Neutrophil (primary cell): ENCODE measurements around the gene TUBGCP6.

Experiments used
- H3K27ac ChIP-seq: fragments of 200-600 bp; sonication (generic); 2 replicates; pipeline ENCODE4 v1.5.1; 2016; ENCODE audit warnings: mild to moderate bottlenecking, moderate library complexity
- H3K27me3 ChIP-seq: fragments of 200-600 bp; sonication (generic); 2 replicates; pipeline ENCODE4 v1.6.0; 2016; ENCODE audit warnings: mild to moderate bottlenecking
- H3K36me3 ChIP-seq: fragments of 200-600 bp; sonication (generic); 2 replicates; pipeline ENCODE4 v1.5.1; 2017
- H3K4me1 ChIP-seq, 2 experiments: fragments of 200-600 bp in 1 of 2; sonication (generic) in 1 of 2; 1 replicate in 1 of 2; 2 replicates in 1 of 2; pipeline versions ENCODE4 v1.5.1 to v1.6.1; 2013 to 2016; ENCODE audit warnings: low read depth in 1 of 2, low read length in 1 of 2, mild to moderate bottlenecking in 1 of 2, moderate library complexity in 1 of 2; ENCODE audit not compliant: control insufficient read depth in 1 of 2, insufficient read depth in 1 of 2
- H3K4me3 ChIP-seq, 2 experiments: fragments of 200-600 bp in 1 of 2; sonication (generic) in 1 of 2; 1 replicate in 1 of 2; 2 replicates in 1 of 2; pipeline ENCODE4 v1.5.1; 2013 to 2016; ENCODE audit warnings: low read depth in 1 of 2, low read length in 1 of 2, mild to moderate bottlenecking in 1 of 2, moderate library complexity in 1 of 2
- H3K9me3 ChIP-seq: fragments of 200-600 bp; sonication (generic); 2 replicates; pipeline ENCODE4 v1.5.1; 2016
- CTCF ChIP-seq: fragments of 200-600 bp; sonication (generic); IDR thresholded peaks from 2 replicates; pipeline ENCODE4 v1.5.1; 2016; ENCODE audit warnings: antibody characterized with exemption

The TUBGCP6 gene

GRCh38 chr22:50180727-50181521 lies 63.9 kb downstream of the TUBGCP6 start:
- Histone ChIP-seq H3K36me3 (peaks cover 44% of the 10 kb centered on the region), H3K4me3 (no peak overlapping the region), H3K9me3 (no peaks in the 10 kb centered on the region), H3K27me3 (peaks cover 42% of the 10 kb centered on the region), H3K4me1 (peaks cover 24% of the 10 kb centered on the region in 2 experiments), H3K27ac (no peak overlapping the region)
- no peak for TF ChIP-seq CTCF

DNA sequence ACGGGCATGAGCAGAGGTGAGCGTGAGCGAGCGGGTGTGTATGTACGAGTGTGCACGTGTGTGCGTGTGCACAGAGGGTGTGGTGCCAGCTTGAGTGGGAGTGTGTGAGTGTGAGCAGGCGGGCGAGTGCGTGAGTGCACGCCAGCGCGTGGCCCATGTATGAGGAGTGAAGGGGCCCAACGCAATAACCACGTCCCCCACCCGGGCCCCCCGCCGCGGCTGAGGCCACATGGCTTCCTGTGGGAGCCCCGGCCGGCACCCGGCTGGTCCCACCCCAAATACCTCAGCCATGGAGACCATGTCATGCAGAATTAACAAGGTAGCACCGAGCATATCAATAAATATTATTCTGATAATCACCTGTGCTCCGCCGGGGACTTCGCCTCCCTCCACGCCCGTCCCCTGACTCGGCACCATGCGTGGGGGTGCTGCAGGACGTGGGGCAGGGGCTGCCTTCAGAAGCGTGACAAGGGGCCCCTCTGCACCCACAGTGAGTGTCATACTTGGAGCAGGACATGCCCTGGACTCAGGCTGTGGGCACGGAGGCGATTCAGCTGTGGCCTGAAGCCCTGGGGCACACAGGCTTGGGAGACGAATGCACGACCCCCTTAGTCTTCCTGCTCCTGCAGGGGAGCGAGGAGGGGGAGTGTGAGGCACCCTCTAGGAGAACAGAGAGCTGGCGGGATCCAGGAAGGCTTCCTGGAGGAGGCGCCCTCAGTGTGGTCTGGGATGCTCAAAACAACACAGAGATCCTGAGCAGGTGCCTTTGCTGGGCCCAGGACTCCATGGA lies 64.7 kb downstream of the TUBGCP6 start:
- no peak overlapping the region for H3K27ac ChIP-seq
- peaks cover 44% of the 10 kb centered on the region for H3K36me3 ChIP-seq
- peaks cover 48% of the 10 kb centered on the region for H3K27me3 ChIP-seq
- no peaks in the 10 kb centered on the region for H3K9me3 ChIP-seq
- no peak for TF ChIP-seq CTCF
- peaks cover 20% of the 10 kb centered on the region in 2 experiments for H3K4me1 ChIP-seq
- no peak overlapping the region for H3K4me3 ChIP-seq

GRCh38 chr22:50178871-50179869 lies 65.7 kb downstream of the TUBGCP6 start:
- peaks cover 11% of the 10 kb centered on the region in 2 experiments for H3K4me1 ChIP-seq
- no peaks in the 10 kb centered on the region for H3K9me3 ChIP-seq
- no peak overlapping the region for H3K27ac ChIP-seq
- TF ChIP-seq CTCF: no peak
- H3K36me3 ChIP-seq: peaks cover 44% of the 10 kb centered on the region
- no peak overlapping the region for H3K4me3 ChIP-seq
- peaks cover 53% of the 10 kb centered on the region for H3K27me3 ChIP-seq

- Histone ChIP-seq H3K27ac (no peak overlapping the region), H3K4me1 (peaks cover 7 to 10% of the 10 kb centered on the region in 2 experiments), H3K9me3 (no peaks in the 10 kb centered on the region), H3K36me3 (peaks cover 44% of the 10 kb centered on the region), H3K27me3 (peaks cover 59% of the 10 kb centered on the region), H3K4me3 (no peak overlapping the region)
- no peak for TF ChIP-seq CTCF
These were observed 66.4 kb downstream of the TUBGCP6 start for GRCh38 chr22:50178471-50178864.
